HL-60/S4 treated with retinoic acid at 250 ng/mL for 4 days and 3 days (cell line): ENCODE data around the gene DNAJC13.

Source experiments
- in situ Hi-C: fragments of 300-500 bp; cut with MboI; formaldehyde crosslinking; loops from 2 replicates; pipeline ENCODE4 v1.7.0; 2022; ENCODE audit warnings: low sequenced_read_pairs

DNAJC13 gene

DNA sequence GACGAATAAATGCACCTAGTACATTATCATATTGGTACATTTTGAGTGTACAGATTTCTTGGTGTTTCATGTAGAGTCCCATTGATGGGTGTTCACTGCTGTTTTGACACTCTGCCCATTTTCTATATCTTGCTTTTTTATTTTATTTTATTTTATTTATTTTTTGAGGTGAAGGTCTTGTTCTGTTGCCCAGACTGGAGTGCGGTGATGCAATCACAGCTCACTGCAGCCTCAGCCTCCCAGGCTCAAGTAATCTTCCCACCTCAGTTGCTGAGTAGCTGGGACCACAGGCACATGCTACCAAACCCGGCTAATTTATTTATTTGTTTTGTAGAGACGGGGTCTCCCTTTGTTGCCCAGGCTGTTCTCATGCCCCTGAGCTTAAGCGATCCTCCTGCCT lies 44.2 kb downstream of the DNAJC13 start:
- in situ Hi-C loops: no loop called here

DNA sequence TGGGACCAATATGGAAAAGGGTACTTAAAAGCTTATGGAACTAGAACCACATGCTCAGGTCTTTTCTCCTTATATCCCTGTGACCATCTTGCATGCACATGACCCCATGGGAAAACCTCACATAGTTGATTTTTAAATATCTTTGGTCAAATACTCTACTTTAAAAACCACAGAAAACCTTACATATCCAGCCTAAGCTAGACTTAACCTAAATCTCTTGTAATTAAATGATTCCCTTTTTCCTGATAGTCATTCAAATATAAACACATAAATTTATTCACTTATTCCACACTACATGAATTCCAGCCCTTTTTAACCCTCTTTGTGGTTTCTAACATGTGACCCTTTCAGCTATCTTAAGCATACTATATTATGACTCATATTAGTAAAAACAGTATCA lies 46.8 kb downstream of the DNAJC13 start:
- in situ Hi-C loops: no loop called here

DNA sequence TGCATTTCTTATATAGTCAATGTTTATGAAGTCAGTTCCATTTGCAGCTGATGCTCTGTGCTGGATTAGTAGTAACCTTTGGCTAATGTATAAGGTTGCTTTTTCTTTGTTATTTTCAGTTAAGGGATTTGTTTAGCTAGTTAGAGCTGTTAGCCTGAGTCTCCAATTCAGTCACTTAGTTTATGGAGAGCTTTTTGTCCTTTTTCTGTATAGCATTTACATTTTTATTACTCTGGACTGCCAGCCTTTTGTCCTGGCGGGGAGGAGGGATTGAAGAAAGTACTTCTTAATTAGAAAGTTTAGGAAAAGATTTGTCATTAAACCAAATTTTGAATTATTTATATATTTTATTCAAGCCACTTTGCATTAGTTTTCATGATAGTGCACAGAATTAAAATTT lies 52.0 kb downstream of the DNAJC13 start:
- in situ Hi-C loops: no loop called here

DNA sequence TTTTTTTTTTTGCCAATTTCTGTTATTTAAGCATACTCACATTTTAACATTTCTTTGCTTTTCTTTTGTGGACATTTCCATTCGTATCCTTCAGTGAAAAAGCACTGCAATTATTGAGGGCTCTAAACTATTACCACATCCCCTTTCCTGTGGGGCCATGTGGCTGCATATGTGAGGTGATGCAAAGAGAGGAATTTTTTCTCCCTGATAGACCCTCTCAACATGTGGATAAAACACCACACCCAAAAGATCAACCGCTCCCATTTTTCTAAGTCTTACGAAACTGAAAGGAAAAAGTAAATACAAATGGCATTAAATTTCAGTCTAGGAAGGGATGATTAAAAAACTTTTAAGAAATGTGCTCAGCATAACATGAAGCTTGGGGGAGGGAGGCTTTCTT lies 68.8 kb downstream of the DNAJC13 start:
- in situ Hi-C loops: loop anchor here (25.0 kb wide), 1 partner anchor 1151 kb away; no protein-coding TSS in a partner anchor

DNA sequence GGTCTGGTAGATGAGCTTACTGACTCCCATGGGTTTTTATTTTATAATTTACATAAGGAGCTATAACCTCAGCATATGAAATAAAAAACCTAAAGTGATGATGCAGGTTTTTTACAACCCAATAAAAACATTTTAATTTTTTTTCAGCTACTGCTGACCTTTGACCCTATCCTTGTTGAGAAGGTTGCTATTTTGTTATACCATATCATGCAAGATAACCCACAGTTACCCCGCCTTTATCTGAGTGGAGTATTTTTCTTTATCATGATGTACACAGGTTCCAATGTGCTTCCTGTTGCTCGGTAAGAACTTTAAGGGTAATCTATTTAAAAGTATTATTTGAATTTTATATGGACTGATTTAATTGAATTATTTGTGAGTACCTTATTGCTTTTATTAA lies 70.8 kb downstream of the DNAJC13 start:
- in situ Hi-C loops: loop anchor here (25.0 kb wide), 1 partner anchor 1149 kb away; no protein-coding TSS in a partner anchor

DNA sequence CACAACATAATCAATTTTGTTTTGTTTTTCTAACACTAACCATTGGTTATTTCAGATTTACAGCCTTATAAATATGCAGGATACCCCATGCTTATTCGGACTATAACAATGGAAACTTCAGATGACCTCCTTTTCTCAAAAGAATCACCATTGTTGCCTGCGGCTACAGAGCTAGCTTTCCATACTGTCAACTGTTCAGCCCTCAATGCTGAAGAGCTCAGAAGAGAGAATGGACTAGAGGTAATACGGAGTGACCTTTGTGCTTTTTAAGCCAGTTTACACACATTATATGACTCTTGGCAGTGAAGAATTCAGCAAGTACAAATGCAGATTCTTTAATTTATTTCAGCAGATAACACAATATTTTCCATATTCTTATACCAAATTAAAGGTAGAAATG lies 81.8 kb downstream of the DNAJC13 start:
- in situ Hi-C loops: loop anchor here (25.0 kb wide), 1 partner anchor 1138 kb away; no protein-coding TSS in a partner anchor

DNA sequence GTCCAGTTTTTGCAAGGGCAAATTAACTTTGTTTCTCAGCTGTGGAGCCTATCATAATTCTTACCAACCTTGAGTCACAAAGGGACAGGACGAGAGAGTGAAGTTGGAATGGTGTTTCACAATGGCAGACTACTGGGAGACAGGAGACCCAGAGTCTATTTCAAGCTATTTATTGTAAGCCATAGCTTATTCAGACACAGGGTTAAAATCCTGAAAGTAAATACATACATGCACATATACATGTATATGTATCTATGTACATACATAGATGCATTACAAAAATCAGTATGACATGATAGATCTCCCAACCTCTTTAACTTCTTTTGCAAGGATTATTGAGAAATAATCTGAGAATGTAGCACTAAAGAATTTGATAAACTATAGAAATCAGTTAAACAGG lies 86.3 kb downstream of the DNAJC13 start:
- in situ Hi-C loops: no loop called here

DNA sequence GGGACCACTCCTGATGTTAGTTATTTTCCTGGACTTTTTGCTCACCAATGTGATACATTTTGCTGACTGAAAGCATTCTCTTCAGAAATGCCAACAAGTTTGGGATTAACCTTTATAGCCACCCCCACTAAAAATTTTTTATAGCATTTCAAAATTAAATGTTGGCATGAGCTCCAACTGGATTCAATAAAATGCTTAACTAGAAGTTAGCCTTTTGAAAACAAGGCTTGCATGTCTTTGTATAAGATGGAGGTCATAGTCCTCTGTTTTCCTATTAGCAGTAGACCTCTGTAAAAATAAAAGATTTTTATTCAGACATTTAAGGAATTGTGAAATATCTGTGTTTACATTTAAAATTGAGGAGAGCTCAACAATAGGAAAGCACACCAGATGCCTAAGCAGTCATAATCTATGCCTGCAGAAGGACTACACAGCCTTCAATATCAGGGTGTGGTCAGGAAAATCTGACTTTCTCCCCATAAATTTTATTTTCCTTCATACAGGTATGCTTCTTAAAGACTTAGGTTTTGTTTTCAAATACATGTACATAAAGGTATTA lies 87.2 kb downstream of the DNAJC13 start:
- in situ Hi-C loops: no loop called here

DNA sequence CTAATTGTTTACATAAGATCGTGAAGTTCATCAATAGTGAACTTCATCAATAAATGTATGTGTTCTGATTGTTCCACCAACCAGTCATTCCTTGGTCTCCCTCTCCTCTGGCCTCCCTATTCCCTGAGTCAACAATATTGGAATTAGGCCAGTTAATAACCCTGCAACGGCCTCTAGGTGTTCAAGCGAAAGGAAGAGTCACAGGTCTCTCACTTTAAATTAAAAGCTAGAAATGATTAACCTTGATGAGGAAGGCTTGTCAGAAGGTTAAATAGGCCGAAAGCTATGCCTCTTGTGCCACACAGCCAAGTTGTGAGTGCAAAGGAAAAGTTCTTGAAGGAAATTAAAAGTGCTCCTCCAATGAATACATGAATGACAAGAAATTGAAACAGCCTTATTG lies 90.4 kb downstream of the DNAJC13 start:
- in situ Hi-C loops: no loop called here

DNA sequence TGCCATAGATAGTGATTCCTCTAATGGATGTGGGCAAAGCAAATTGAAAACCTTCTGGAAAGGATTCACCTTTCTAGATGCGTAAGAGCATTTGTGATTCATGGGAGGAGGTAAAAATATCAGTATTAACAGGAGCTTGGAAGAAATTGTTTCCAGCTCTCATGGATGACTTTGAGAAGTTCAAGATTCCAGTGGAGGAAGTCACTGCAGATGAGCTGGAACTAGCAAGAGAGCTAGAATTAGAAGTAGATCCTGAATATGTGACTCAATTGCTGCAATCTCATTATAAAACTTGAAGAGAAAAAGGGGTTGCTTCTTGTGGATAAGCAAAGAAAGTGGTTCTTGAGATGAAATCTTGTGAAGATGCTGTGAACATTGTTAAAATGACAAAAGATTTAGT lies 91.8 kb downstream of the DNAJC13 start:
- in situ Hi-C loops: no loop called here

DNA sequence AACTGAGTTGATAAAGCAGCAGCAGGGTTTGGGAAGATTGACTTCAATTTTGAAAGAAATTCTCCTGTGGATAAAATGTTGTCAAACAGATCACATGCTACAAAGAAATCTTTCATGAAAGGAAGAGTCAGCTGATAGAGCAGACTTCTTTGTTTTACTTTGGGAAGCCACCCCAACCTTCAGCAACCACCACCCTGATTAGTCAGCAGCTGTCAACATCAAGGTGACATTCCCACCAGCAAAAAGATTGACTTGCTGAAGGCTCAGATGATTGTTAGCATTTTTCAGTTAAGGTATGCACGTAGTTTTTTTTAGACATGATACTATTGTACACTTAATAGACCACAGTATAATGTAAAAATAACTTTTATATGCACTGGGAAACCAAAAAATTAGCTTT lies 92.2 kb downstream of the DNAJC13 start:
- in situ Hi-C loops: no loop called here

DNA sequence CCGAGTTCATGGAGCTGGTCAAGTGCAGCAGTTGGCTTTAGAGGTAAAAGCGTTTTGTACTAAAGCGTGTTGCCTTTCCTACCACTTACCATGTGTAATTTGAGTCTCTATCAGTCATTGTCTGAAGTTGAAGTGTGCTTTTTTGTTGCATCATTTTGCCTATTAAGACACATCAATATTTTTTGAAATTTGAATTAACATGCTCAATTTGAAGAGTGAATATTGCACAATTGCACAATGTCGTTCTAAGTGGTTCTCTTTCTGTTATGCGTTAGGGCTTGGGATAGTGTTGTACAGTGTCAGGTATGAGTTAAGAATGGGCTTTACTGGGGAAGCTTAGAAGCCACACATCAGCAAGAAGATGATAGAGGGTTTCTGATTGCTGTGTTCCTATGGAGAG lies 95.8 kb downstream of the DNAJC13 start:
- in situ Hi-C loops: no loop called here

DNA sequence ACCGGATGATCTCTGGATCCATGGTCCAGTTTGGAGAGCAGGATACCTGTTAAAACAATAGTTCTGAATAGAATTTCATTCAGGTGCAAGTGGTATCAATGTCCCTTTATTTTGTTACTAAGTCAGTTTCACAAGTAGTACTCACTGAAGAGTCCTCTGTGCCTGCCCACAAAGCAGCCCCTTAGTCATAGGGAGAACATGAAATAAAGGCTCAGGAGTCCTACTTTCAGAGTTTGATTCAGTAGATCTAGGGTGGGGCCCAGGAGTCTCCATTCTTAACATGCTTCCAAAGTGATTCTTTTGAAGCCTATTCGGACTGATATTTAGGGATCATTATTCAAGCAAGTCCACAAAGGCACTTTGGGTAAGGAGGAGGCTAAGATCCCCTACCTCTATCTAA lies 100.0 kb downstream of the DNAJC13 start:
- in situ Hi-C loops: no loop called here

DNA sequence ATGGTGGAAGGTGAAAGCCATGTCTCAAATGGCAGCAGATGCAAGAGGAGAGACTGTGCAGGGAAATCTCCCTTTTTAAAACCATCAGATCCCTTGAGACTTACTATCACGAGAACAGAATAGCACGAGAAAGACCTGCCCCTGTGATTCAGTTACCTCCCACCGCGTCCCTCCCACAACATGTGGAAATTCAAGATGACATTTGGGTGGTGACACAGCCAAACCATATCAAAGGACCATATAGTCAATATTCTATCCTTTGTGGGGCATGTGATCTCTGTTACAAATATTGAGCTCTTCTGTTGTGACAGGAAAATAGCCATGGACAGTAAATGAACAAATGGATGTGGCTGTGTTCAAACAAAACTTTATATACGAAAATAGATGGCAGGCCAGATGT lies 102.6 kb downstream of the DNAJC13 start:
- in situ Hi-C loops: no loop called here

DNA sequence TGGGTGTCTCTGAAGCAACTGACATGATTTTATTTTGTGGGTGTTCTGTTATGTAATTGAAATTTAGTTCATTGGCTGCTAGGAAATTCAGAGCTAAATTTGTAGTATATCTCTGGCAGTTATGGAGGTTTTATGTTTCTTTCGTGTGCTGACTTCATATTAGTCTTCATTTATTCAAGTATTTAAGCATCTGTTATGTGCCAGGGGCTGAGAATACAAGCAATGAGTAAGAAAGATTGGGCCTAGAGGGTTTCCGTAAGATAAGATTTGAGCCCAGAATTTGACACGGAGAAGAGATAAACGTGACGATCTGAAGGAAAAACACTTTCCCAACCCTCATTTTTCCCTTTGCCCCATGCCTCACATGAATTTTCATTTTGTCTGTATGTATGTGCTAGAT lies 104.6 kb downstream of the DNAJC13 start:
- in situ Hi-C loops: no loop called here

DNA sequence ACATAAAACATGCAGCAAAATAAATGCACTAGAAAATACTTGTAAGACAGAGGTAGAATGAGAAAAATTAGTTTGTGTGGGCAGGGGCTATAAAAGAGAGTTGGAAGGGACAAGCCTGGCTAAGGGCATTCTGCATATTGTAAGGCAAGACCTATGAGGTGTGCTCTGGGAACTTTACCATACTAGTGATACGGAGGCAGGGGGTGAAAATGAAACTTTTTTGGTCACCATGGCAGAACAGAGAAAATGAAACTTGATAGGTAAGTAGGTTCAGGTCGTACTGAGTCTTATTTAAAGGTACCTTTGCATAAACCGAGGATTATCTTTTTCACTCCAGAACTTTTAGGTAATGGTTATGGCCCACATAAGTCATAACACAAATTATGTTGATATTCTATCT lies 105.1 kb downstream of the DNAJC13 start:
- in situ Hi-C loops: no loop called here

DNA sequence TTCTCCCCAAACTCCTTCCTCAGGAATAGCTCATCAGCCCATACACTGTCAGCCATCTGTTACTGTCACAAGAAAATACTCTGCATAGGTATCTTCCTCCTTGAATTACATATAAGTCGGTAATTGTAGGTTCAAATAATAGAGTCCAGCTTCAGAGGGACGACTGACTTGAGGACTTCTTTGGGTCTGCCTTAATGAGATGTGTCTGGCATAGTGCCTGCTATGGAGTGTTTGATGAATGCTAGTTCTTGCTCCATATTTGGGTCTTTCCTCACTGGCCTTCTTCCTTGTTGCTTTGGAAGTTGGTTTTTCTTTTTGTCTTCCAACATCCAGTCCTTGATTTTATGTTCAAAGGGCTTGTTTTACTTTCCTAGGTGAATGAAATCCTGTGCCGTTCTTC lies 113.3 kb downstream of the DNAJC13 start:
- in situ Hi-C loops: no loop called here

DNA sequence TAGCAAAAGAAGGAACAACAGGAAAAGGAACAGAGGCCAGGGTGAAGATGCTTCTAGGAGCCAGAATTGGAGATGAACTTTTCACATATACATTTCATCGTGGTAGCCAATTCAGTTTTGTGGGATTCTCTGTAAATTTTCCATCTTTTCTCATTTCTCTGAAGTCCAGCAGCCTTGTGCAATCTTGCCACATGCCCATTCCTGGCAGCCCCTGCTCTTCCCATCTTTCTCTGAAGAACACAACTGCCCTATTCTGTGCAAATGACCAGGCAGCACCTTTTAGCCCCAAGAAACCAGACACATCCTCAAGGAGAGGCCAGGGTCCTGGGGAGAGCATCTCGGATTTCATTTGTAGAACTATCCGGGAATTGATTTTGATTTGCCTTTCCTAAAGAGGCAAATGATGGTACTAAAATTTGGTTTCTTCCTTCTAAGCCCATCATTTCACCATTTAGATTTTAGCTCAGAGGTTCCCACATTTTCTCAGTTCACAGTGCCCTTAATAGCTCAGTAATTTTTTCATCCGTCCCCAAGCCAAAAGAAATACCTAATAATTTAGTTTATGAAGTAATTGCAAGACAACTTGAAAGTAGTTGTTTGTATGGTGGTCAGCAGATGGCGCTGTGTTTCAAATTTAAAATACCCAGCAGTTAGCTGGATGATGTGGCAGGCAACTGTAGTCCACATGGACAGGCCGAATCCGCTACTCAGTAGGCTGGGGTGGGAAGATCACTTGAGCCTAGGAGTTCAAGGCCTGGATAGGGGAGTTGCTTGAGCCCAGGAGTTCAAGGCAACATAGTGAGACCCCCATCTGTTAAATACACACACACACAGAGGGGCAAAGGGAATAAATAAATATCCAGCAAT lies 118.5 kb downstream of the DNAJC13 start:
- in situ Hi-C loops: no loop called here

DNA sequence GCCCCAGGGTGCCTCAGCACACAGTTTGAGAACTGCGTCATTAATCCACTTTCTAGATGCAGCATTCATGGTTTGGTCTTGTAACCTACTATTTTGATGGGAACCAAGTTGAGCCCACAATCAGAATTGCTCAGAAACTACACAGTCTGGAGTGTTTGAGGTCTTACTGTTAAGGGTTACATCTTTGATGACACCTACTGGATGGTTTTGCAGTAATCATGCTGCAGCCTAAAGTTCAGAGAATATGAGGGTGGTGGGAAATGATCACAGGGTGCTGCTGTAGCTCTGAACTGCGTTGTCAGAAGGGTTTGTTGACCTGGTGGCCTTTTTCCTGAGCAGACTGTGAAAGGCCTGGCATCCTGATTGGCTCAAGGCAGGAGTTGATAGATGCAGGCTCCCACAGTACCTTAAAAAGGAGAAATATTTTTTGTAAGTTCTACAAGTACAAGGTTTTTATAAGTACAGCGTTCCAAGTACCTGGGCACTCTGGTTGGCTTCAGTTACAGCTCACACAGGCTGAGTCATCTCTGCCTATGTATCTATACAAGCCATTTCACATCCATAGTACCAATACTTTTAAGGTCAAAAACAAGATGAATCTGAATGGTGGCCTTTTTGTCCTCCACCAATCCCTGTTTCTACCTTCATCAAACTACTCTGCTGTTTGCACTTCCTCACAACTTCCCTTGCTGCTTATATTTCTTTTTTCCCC lies 119.3 kb downstream of the DNAJC13 start:
- in situ Hi-C loops: no loop called here

DNA sequence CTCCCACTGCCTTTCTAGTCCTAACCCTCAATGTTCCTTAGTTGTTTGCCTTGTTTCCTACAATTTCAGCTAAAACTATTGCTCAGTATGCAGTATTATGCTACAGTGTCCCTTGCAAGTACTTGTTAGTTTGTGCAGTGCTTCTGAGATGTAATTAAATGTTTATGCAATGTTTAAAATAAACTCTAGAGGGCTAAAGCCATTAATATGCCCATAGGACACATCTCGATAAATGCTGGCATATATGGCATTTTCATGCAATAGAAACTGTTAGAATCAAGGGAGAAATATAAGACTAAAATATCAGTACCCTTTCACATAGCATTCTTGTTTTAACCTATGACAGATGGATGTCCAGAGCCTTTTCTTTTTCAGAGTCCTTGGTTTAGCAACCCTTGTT lies 120.0 kb downstream of the DNAJC13 start:
- in situ Hi-C loops: no loop called here

DNA sequence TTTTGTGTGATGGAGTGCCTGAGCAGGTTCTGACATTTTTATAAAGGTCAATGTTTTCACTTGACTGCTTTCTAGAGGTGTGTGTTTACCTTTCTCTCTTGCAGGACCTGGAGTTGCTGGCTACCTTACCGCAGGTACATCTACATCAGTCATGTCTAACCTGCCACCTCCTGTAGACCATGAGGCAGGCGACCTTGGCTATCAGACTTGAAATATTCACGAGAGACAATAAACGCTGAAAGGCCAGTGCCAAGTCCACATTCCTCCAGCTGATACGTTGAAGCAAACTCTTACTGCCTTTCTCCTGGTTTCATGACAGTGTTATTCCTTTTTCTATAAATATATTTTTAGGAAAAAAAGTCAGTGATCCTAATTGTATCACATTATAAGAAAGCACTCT lies 120.8 kb downstream of the DNAJC13 start:
- in situ Hi-C loops: no loop called here

DNA sequence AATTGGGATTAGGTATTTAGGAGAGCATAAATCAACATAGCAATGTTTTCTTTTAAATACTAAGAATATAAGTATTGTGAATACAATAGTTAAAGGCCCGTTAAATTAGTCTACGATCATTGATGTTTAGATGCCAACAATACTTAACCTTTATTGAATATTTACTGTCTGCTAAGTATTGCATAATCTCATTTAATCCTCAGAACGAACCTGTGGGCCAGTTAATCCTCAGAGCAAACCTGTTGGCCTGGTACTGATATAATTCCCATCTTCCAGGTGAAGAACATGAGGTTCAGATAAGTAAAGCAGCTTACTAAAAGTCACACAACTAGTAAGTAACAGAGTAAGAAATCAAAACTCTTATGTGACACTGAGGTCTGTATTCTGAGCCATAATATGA lies 122.4 kb downstream of the DNAJC13 start:
- in situ Hi-C loops: loop anchor here (10.0 kb wide), 1 partner anchor 95 kb away; no protein-coding TSS in a partner anchor
